Measurements from ENCODE around the gene CRYGN.

Gene CRYGN

GRCh38 chr7:151383638-151384351 is 56.1 kb downstream of the CRYGN start:
- no peak for TF ChIP-seq CTCF (IDR thresholded peaks at IDR 0.05; ENCODE audit: low read depth, low read length, missing control alignments)
- no peak for DNase-seq (ENCODE audit: extremely low read depth, low read depth)
- H3K4me3 ChIP-seq (replicated peaks; ENCODE audit: low read depth, low read length), result no peak overlapping the region

- TF ChIP-seq CTCF (IDR thresholded peaks at IDR 0.05; ENCODE audit: low read depth, low read length, missing control alignments), result no peak
- no peak overlapping the region for H3K4me3 ChIP-seq (replicated peaks; ENCODE audit: low read depth, low read length)
- DNase-seq (ENCODE audit: extremely low read depth, low read depth), result no peak
These were observed 57.7 kb downstream of the CRYGN start for GRCh38 chr7:151382079-151382885.

GRCh38 chr7:151381348-151382078 is 58.4 kb downstream of the CRYGN start:
- H3K4me3 ChIP-seq (replicated peaks; ENCODE audit: low read depth, low read length), result no peak overlapping the region
- no peak for TF ChIP-seq CTCF (IDR thresholded peaks at IDR 0.05; ENCODE audit: low read depth, low read length, missing control alignments)
- DNase-seq (ENCODE audit: extremely low read depth, low read depth), result no peak

- TF ChIP-seq CTCF (IDR thresholded peaks at IDR 0.05; ENCODE audit: low read depth, low read length, missing control alignments), result no peak
- no peak overlapping the region for H3K4me3 ChIP-seq (replicated peaks; ENCODE audit: low read depth, low read length)
- DNase-seq (ENCODE audit: extremely low read depth, low read depth), result no peak
These were observed 58.9 kb downstream of the CRYGN start for GRCh38 chr7:151381098-151381347.

- DNase-seq (ENCODE audit: extremely low read depth, low read depth), result no peak
- no peak overlapping the region for H3K4me3 ChIP-seq (replicated peaks; ENCODE audit: low read depth, low read length)
- TF ChIP-seq CTCF (IDR thresholded peaks at IDR 0.05; ENCODE audit: low read depth, low read length, missing control alignments), result no peak
These were observed 59.5 kb downstream of the CRYGN start for GRCh38 chr7:151380199-151381097.

GRCh38 chr7:151379534-151380198 is 60.3 kb downstream of the CRYGN start:
- H3K4me3 ChIP-seq (replicated peaks; ENCODE audit: low read depth, low read length), result no peak overlapping the region
- DNase-seq (ENCODE audit: extremely low read depth, low read depth), result no peak
- no peak for TF ChIP-seq CTCF (IDR thresholded peaks at IDR 0.05; ENCODE audit: low read depth, low read length, missing control alignments)
